Lower leg skin (tissue), 3 donors: Measurements from ENCODE around the gene DHRS11.

ENCODE experiments used
- CTCF ChIP-seq, 3 donors: fragments of 450-650 bp; IDR thresholded peaks; one replicate each; pipeline ENCODE4 v1.5.1; 2016; ENCODE audit warnings: antibody characterized with exemption in 3 of 3, mild to moderate bottlenecking in 3 of 3, moderate library complexity in 2 of 3
- POLR2A ChIP-seq, 2 donors: fragments of 450-650 bp; IDR thresholded peaks; one replicate each; pipeline ENCODE4 v1.6.1; 2016 to 2017; ENCODE audit warnings: antibody characterized with exemption in 2 of 2, mild to moderate bottlenecking in 1 of 2, moderate library complexity in 1 of 2

GRCh38 chr17:36645422-36645821 lies 53.7 kb downstream of the DHRS11 start:
- TF ChIP-seq CTCF (IDR thresholded peaks at IDR 0.05) (no peak), POLR2A (IDR thresholded peaks at IDR 0.05) (no peak)
